ENCODE data around the gene FAIM2.

DNA sequence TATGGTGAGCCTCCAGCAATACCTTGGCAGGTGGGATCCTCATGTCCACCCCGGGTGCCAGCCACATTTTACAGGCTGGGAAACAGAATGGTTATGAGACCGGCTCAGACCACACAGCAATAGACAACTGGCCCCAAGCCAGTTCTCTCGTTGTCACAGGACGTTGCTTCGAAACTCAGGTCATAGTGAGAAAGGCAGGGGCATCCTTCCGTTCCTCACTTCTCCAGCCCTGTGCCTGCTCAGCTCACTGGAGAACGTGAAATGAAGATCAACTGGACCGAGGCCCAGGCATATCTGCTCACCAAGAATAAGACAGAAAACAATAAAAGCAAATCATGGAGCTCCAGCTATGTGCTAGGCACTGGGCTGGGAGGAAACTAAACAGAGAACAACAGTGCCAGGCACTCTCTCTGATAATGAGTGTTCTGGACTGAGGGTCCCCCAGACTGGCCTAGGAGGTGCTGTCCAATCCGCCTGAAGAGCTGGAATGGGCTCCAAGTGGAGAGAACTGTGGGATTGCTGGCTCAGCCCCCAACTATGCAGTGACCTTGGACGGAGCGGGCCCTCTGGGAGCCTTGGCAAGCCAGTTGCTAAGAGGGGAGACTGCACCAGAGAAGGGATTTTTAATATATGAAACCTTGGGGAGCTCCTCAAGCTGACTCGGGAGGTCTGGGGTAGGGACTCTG is 18.8 kb upstream of the FAIM2 start:
- TF ChIP-seq, protein P1, sequence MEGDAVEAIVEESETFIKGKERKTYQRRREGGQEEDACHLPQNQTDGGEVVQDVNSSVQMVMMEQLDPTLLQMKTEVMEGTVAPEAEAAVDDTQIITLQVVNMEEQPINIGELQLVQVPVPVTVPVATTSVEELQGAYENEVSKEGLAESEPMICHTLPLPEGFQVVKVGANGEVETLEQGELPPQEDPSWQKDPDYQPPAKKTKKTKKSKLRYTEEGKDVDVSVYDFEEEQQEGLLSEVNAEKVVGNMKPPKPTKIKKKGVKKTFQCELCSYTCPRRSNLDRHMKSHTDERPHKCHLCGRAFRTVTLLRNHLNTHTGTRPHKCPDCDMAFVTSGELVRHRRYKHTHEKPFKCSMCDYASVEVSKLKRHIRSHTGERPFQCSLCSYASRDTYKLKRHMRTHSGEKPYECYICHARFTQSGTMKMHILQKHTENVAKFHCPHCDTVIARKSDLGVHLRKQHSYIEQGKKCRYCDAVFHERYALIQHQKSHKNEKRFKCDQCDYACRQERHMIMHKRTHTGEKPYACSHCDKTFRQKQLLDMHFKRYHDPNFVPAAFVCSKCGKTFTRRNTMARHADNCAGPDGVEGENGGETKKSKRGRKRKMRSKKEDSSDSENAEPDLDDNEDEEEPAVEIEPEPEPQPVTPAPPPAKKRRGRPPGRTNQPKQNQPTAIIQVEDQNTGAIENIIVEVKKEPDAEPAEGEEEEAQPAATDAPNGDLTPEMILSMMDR (IDR thresholded peaks at IDR 0.05) = no peak
- no peak for TF ChIP-seq ZFX (IDR thresholded peaks at IDR 0.05; ENCODE audit: borderline replicate concordance)
